HG03060 (cell line): Measurements from ENCODE around the gene MIGA2.

ENCODE experiments used
- ATAC-seq: cut with Tn5 transposase; IDR thresholded peaks from one replicate; pipeline ENCODE4 v1.9.1; 2021; ENCODE audit warnings: low read depth, moderate number of reproducible peaks; ENCODE audit not compliant: unreplicated experiment

MIGA2 gene

DNA sequence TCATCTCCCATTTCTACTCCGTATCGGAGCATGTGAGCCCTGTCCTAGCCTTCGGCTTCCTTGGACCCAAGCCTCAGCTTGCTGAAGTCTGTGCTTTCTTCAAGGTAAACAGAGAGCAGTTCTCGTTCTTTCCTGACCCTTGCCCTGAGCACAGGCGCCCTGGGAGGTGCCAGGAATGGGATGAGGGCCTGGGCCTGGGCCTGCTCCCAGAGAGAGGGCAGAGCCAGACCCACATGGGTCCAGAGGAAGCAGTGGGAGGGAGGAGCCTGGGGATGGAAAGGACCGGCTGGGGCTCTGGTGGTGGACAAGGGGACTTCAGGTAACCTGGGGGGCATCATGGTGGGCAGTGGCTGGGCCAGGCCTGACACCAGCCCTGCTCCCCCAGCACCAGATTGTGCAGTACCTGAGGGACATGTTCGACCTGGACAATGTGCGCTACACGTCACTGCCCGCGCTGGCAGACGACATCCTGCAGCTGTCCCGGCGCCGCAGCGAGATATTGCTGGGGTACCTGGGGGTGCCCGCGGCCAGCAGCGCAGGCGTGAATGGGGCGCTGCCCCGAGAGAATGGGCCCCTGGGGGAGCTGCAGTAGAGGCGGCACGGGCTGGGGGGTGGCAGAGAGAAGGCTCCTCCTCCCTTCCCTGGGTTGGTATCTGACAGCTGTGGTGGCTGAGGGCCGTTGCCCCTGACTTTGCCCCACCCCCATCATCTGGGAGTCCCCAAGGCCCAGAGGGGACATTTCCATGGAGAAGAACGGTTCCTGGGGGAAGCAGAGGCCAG lies 33.6 kb downstream of the MIGA2 start:
- ATAC-seq, result no peak

DNA sequence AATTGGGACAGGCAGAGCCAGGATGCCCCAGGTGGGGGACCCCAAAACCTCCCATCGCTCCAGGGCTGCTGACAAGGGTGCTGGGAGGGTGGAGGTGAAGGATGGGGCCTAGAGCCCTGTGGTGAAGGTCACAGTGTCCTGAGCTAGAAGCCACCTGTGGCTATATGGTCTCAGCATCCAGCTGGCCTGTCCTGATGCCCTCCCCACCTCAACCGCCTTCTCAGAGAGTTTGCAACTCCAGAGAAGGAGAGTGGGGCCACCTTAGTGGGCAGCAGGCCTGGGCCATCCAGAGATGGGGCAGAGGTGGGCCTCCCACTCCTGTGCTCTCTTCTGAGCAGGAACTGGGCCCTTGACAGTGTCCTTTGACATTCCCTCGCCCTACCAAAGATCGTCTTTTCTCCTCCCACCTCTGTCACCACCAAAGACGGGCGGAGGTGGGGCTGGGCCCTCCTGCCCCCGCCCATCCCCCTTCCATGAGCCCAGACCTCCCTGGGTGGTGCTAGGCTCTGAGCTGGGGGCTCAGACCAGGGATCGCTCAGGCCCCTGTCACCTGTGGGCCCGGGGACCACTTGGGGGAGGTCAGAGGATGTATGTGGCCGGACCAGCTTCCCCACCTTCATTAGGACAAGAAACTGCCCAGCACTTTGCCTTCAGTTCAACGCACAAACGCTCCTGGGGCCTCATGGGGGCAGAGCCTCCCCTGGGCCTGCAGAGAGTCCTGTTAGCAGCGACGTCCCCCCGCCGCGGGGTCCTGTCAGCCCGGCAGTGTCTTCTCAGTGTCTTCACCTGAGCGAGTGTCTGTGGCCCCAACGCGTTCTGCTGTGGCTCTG lies 34.5 kb downstream of the MIGA2 start:
- ATAC-seq, result no peak

- no peak for ATAC-seq
These were observed 35.2 kb downstream of the MIGA2 start for GRCh38 chr9:129071526-129072126.

DNA sequence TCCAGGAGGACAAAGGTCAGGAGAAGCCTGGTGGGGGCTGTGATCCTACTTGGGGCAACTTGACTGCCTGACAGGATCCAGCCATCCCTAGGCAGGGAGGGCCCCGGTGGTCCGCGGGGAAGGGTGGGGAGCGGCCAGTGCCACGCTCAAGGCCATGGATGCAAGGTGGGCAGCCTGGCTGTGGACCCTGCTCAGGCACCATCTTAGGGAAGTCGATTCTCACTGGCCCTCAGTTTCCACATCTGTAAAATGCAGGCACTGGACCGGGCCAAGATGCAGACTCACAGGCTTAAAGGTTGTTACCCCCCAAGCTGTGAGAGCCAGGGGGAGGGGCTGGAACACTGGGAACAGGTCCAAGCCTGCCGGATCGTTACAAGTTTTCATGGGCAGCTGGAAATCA lies 35.7 kb downstream of the MIGA2 start:
- ATAC-seq, result no peak

DNA sequence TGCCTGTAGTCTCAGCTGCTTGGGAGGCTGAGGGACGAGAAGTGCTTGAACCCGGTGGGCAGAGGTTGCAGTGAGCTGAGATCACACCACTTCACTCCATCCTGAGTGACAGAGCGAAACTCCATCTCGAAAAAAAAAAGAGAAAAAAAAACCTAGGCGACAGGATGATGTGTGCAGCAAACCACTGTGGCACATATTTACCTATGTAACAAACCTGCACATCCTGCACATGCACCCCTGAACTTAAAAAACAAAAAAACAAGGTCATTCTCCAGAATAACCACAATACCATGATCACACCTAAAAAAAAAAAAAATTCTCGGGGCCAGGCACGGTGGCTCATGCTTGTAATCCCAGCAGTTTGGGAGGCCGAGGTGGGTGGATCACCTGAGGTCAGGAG lies 37.0 kb downstream of the MIGA2 start:
- no peak for ATAC-seq

DNA sequence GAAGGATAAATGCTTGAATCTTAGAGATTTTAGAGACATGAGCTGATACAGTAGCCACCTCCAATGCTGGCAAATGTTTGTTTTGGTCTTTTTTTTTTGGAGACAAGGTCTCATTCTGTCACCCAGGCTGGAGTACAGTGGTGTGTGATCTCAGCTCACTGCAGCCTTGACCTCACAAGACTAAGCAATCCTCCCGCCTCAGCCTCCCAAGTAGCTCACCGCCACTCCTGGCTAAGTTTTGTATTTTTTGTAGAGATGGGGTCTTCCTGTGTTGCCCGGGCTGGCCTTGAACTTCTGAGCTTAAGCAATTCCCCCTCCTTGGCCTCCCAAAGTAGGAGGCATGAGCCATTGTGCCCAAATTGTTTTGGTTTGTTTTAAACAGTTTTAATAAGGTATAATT lies 37.7 kb downstream of the MIGA2 start:
- no peak for ATAC-seq

- no peak for ATAC-seq
These were observed 39.7 kb downstream of the MIGA2 start for GRCh38 chr9:129075996-129076639.

GRCh38 chr9:129076640-129077037 lies 40.2 kb downstream of the MIGA2 start:
- no peak for ATAC-seq

DNA sequence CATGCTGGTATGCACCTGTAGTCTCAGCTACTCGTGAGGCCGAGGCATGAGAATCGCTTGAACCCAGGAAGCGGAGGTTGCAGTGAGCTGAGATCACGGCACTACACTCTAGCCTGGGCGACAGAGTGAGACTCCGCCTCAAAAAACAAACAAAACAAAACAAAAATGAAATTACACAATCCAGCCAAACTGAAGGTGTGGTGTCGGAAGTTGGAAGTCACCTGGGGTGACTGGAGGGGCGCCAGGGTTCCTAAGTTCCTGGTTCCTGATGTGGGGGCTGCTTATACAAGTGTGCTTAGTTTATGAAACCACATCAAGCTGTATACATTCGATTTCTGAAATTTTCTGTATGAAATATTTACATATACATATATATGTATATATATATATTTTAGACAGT lies 40.8 kb downstream of the MIGA2 start:
- no peak for ATAC-seq

DNA sequence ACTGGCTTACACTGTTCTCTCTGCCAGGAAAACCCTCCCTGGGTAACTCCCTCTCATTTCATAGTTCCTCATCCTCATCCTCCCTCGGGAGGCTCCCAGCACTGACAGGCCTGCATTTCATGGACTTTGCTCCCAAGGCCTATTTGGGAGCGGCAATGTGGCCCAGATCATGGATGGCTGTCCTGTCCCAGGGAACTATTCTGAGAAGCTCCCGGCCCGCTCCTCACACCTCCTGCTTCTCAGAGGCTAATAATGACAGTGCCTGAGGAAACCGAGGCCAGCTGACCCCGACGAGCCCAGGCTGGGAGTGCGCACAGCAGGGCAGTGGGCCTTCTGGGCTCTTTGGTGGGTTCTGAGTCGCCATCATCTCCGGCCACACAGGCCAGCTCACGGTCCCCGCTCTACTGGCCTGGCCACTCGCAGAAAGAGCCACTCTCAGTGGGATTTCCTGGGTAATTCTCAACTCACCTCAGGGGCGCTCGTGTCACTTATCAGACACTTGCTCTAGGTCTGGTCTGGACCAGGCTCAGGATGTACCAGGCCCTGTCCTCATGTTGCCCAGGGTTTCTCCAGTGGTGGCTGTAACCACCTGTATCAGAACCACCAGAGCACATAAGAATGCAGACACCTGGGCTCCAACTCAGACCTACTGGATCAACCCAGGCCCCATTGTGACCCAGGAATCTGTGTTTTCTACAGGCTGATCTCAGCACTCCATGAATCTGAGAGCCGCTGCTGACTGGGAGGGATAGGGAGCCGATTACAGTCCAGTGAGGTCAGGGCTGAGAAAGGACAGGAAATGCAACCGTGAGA lies 42.5 kb downstream of the MIGA2 start:
- no peak for ATAC-seq

GRCh38 chr9:129079829-129080228 lies 43.4 kb downstream of the MIGA2 start:
- ATAC-seq, result no peak

- no peak for ATAC-seq
These were observed 43.8 kb downstream of the MIGA2 start for GRCh38 chr9:129080298-129080600.

DNA sequence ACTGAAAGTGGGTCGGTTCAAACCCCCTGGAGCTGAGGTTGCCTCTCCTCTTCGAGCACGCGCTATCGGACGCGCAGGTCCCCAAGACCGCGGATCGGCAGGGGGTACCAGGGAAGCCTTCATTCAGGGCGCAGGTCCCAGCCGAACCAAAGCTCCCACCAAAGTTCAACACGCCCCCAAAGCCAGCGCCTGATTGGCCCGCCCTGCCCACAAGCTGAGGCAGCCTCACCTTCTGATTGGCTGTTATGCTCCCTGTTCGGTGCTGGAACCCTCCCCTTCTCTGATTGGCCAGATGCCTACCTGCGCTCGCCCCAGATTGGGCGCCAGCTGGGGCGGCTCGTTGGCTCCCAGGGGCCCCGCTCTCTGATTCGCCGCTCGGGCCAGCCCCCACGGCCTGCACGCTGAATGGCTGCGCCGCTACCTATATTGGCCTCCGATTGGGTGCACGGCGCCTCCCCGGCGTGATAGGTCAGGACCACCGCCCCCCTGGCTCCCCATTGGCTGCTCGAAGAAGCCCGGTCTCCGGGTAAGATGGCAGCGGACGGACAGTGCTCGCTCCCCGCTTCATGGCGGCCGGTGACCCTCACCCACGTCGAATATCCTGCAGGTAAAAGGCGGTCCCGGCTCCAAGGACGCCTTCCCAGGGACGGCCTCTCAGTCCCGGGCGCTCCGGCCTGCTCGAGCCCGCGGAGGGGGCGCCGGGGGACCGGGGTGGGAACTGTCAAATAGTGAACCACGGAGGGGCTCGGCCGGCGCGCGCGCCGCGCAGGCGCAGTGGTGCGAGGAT lies 44.4 kb downstream of the MIGA2 start, which contains the start of gene DOLPP1:
Gene DOLPP1 (plus strand): TSS at position 511 of the 787 bp plus-strand sequence. CDS start 21 bp downstream, at position 532.
- ATAC-seq, result peak; percentile 86

- ATAC-seq, result no peak
These were observed 45.0 kb downstream of the MIGA2 start for GRCh38 chr9:129081388-129081904.

GRCh38 chr9:129084087-129084486 lies 47.7 kb downstream of the MIGA2 start:
- no peak for ATAC-seq

- ATAC-seq, result no peak
These were observed 52.8 kb downstream of the MIGA2 start for GRCh38 chr9:129089246-129089645.

DNA sequence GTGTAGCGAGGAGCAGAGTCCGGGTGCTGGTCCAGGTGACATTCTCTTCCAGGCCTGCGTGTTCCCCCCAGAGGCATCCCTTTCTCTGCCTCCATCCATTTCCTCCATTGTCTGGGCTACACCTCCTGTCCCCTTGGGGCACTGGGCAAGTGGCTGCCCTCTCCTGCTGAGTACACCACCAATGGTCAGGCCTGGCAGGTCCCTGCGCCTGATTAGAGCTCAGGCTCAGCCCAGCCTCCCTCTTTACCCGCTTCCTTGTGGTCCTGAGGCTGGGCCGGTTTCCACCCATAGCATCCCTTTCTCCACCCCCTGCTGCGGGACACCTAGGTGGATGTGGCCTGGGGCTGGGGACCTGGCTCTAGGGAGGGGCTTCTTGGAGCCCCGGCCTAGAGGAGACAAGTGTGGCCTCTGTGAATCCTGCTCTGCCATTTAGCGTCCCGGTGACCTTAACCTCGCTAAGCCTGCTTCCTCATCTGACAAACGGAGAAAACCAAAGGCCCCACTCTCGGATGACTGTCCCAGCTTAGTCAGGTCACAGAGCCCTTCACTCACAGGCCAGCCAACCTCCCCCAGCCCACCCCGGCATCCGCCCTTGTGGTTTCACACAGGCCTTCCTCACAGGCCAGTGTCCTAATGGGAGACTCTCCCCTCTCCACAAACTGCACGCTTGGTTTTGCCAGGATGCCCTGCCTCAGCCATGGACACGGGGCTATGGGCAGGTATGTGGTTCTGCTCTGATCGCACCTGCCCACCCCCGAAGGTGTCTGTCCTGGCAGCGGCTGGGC lies 57.4 kb downstream of the MIGA2 start:
- ATAC-seq, result no peak

GRCh38 chr9:129094387-129095169 lies 58.2 kb downstream of the MIGA2 start:
- no peak for ATAC-seq
